PFSK-1 (cell line): ENCODE results near the gene EXOC4.

Experiments
- POLR2AphosphoS5 ChIP-seq: IDR thresholded peaks from 2 replicates; pipeline ENCODE4 v1.6.1; 2012; ENCODE audit warnings: low read depth, mild to moderate bottlenecking, control low read depth, low read length, moderate library complexity
- SIN3A ChIP-seq: IDR thresholded peaks from 2 replicates; pipeline ENCODE4 v1.6.1; 2012; ENCODE audit warnings: mild to moderate bottlenecking, low read length, moderate library complexity, borderline replicate concordance; ENCODE audit not compliant: insufficient read depth
- TAF1 ChIP-seq: IDR thresholded peaks from 2 replicates; pipeline ENCODE4 v1.6.1; 2012; ENCODE audit warnings: low read length, control low read depth, borderline replicate concordance; ENCODE audit not compliant: insufficient read depth
- TF ChIP-seq, protein P1 (sequence below), 2 experiments: IDR thresholded peaks; 2 replicates each; pipeline versions ENCODE4 v1.6.1 to v1.8.0; 2011 to 2012; ENCODE audit warnings: low read depth in 2 of 2, low read length in 2 of 2, control low read depth in 1 of 2, inconsistent platforms in 1 of 2, mild to moderate bottlenecking in 1 of 2, moderate library complexity in 1 of 2; ENCODE audit not compliant: insufficient read depth in 1 of 2

DNA sequence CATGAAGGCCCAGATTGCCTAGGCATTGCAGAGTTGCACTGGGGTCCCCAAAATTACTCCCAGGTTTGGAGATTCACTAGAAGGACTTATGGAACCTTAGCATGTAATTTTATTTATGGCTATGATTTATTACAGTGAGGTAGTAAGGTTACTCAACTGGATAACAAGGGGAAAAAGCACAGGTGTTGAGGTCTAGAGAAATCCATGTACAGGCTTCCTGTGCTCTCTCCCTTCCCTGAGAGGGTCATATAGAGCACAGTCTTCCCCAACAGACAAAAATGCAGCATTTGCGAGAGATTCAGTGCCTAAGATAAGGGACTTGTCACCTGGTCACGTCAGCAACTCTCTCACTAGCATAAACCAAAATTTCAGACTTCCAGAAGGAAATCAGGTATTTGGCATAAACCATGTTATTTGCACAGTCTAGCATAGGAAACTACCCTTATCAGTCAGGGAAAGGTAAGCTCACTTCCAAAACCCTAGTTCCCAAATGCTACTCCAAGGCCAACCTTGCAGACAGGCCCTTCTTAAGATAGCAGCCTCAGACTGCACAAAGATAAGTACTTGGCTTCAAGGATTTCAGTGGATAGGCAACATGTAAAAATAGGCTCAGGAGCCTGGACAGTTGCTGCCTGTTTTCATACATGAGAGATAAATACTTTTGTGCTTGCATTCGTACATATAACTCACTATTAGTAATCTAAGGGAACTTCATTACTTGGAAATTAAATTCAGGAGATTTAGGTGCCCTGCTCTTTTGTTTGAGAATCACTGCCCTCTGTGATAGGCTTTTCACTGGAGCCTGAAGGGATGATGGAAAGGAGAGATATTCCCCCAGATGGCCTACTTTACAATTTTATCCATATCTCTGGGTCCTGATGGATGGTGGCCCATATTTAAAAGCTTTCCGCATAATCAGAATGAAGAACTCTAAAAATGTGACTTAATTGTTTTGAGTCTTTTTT is 495.8 kb downstream of the EXOC4 start:
- TF ChIP-seq TAF1 (no peak), POLR2AphosphoS5 (no peak), SIN3A (no peak)
- TF ChIP-seq, protein P1, sequence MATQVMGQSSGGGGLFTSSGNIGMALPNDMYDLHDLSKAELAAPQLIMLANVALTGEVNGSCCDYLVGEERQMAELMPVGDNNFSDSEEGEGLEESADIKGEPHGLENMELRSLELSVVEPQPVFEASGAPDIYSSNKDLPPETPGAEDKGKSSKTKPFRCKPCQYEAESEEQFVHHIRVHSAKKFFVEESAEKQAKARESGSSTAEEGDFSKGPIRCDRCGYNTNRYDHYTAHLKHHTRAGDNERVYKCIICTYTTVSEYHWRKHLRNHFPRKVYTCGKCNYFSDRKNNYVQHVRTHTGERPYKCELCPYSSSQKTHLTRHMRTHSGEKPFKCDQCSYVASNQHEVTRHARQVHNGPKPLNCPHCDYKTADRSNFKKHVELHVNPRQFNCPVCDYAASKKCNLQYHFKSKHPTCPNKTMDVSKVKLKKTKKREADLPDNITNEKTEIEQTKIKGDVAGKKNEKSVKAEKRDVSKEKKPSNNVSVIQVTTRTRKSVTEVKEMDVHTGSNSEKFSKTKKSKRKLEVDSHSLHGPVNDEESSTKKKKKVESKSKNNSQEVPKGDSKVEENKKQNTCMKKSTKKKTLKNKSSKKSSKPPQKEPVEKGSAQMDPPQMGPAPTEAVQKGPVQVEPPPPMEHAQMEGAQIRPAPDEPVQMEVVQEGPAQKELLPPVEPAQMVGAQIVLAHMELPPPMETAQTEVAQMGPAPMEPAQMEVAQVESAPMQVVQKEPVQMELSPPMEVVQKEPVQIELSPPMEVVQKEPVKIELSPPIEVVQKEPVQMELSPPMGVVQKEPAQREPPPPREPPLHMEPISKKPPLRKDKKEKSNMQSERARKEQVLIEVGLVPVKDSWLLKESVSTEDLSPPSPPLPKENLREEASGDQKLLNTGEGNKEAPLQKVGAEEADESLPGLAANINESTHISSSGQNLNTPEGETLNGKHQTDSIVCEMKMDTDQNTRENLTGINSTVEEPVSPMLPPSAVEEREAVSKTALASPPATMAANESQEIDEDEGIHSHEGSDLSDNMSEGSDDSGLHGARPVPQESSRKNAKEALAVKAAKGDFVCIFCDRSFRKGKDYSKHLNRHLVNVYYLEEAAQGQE (IDR thresholded peaks at IDR 0.05; ENCODE audit: insufficient read depth in 1 of 2, low read depth in 2 of 2, low read length in 2 of 2): no peak
